ENCODE measurements around the gene THOC6.

DNA sequence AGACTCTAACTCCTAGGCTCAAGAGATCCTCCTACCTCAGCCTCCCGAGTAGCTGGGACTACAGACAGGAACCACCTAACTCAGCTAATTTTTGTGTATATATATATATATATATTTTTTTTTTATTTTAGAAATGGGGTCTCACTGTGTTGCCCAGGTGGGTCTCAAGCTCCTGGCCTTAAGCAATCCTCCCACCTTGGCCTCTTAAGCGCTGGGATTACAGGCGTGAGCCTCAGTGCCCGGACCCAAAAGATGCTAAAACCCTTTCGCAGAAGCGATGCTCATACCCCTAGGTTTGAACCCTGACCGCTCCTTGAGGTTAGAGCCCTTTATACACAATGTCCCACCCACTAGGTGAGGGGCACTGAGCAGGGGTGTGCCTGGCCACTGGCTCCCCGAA is 13.3 kb upstream of the THOC6 start:
- TF ChIP-seq POLR2A (IDR thresholded peaks at IDR 0.05; ENCODE audit: low read depth, low read length) (no peak), TAF1 (IDR thresholded peaks at IDR 0.05; ENCODE audit: low read depth, low read length) (no peak), POLR2AphosphoS5 (IDR thresholded peaks at IDR 0.05; ENCODE audit: low read depth, low read length) (no peak), POU2F2 (IDR thresholded peaks at IDR 0.05; ENCODE audit: low read depth, low read length) (no peak)

Data from GM12891 (cell line).